GM21529 (cell line): ENCODE results near the gene BAIAP2L1.

ENCODE experiments used
- ATAC-seq: cut with Tn5 transposase; IDR thresholded peaks from one replicate; pipeline ENCODE4 v1.9.1; 2021; ENCODE audit not compliant: unreplicated experiment

BAIAP2L1 gene

DNA sequence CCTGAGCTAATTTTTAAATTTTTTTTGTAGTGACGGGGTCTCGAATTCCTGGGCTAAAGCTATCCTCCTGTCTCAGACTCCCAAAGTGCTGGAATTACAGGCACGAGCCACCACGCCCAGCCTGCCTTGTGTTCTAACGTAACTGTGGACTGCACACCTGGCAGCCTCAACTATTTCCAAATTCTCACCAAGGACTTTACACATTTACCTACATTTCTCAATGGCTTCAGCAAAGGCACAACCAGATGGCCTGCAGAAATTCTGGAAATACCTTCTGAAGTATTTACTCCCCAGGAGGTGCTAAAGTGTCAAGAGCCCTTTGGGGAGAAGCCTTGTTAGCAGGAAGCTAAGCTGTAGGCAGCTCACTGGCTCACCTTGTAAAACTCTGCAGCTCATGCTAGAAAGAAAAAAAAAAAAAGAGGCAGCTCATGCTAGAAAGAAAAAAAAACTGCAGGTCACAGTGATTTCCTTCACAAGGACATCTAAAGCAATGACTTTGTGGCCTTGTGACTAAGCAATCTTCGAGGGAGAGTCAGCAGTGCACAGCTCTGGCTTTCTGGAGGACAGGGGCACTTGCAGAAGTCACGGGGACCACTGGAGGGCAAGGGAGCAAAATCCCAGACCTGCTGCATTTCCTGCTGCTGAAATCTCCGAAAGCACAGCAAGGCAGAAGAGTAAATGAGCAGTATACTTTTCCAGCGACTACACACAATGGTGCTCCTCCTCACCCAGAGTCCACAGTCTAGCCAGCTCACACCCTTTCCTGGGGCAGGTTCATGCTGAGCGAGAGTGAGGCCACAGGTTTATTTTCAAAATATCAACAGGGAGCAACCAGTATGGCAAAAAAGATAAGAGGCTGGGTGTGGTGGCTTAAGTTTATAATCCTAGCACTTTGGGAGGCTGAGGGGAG lies 40.4 kb downstream of the BAIAP2L1 start:
- no peak for ATAC-seq

DNA sequence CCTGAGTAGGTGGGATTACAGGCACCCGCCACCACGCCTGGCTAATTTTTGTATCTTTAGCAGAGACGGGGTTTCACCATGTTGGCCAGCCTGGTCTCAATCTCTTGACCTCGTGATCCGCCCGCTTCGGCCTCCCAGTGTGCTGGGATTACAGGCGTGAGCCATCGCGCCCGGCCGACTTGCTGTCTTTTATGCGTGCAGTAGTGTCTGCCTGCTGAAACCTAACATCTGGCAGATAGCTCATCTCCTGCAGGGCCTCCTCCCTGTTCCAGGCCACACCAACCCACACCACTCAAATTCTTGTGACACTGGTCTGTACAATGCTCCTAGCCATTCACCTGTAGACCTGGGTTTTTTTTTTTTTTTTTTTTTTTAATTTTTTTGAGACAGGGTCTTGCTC lies 41.5 kb downstream of the BAIAP2L1 start:
- ATAC-seq = no peak

DNA sequence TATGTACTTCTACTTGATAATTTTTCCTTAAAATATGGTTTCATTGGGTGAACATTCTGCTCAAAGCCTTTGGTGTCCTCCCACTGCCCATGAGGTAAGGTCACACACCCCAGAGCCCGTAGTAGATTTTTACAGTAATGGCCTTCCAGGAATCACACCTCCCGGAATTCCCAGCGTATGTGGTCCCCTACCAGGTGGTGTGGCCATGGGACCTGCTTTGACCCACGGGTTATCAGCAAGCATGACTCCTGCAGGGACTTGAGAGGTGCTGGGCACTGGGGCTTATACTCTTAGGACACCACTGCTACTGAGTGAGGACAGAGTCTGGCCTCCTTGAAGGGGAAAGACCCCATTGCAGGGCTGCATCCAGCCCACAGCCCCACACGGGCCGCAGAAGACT lies 42.2 kb downstream of the BAIAP2L1 start:
- ATAC-seq = no peak

DNA sequence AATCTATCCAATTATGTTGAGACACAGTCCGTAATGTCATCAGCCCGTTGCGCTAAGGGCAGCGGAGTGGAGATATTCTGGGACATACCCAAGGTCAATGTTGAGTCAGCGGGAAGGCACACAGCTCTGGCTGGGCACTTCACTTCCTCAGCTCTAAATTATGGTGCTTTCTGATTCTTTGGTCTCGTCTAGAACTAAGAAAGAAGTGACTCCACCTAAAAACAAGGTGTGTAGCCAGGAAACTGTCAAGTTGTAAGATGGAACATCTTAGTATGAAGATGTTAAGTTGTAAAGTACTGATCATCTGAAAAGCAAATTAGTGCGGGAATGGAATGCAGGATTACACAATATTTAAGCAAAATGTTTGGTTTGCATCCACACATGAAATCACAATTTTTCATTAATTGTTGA lies 43.1 kb downstream of the BAIAP2L1 start:
- no peak for ATAC-seq

DNA sequence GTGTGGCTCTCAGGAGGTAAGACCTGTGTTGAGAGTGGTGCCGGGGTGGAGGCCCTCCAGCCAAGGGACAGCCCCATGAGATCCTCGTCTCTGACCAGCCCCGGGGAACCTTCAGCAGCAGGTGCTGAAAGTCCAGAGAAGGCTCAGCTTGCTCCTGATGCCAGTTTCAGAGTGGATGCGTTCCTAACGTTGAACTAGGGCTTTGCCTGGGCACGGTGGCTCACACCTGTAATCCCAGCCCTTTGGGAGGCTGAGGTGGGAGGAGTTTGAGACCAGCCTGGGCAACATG lies 45.7 kb downstream of the BAIAP2L1 start:
- no peak for ATAC-seq

DNA sequence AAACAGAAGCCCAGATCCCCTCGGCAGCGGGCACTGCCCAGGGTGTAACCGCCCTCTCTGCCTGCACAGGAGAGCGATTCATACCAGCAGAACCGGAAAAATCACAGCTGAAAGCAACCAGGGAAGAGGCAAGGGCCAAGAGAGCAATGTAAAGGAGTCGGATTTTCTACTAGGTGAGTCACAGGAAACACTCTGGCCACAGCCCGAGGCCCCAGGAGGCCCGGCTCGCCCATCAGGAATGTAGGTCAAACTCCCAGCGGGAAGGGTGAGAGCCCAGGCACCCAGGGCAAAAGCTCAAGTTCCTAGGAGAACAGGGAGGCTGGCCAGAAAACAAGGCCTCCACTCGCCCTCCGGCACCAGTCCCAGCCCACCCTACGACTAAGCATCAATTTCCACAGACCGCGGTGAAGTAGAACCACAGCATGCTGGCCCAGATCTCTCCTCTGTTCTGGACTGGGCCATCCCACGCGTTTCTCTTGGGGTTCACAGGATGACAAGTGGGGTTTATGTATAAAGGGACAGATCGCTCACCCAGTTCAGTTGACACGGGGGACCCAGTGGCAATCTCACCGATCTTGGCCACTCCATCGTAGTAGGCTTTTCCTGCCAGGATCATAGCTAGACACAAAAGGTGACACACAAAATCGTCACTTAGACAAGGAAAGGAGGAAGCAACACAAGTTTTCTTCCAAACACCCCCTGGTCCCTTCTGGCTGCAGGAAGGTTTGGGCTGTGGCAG lies 46.2 kb downstream of the BAIAP2L1 start:
- ATAC-seq = no peak

DNA sequence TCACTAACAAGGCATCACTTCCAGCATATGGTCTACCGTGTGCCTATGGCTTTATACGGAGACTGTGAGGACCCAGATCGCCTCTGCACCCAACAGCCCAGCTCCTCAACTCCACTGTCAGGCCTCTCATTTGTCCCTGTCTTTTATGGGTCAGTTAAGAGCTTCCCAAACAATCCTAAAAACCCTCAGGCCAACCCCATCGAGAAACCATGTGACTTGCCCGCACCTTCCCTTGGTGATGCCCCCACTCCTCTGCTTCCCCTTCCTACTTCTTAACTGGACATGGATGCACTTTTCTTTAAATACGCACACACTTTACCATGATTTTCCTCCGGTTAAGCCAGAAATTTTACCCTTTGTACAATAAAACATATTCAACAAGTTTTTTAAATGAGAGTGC lies 46.8 kb downstream of the BAIAP2L1 start:
- ATAC-seq = no peak

DNA sequence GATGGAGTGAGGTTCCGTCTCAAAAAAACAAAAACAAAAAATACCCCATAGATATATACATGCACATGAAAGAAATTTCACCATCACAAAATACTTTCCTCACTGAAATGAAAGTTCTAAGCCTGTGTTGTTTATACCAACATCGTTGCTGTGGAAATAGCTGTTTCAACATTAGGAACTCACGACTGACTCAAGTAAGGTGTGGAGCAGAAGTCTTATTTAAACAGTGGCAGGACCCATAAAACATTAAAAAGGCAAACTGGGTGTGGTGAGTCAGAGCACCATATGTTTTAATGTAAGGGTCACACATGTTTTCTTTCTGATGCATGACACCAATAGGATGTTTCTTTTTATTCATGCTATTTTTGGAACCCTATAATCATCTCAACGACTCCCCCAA lies 48.3 kb downstream of the BAIAP2L1 start:
- no peak for ATAC-seq

DNA sequence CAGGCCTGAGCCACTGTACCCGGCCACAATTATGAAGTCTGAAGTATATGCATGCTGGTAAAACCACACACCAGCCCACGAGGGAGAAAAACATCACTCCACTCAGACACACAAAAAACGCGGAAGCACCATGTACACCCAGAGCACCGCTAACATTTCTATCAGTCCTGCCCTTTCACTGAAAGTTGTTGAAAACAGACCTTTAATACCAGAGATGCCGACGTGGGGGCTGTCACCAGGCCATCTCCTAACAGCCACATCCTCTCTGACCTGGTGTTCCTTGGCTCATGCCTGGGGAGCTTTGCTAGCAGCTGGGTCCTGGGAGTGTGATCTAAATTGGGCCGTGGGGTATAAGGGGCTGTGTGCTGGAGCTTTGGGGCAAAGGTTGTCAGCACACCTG lies 49.8 kb downstream of the BAIAP2L1 start:
- no peak for ATAC-seq

DNA sequence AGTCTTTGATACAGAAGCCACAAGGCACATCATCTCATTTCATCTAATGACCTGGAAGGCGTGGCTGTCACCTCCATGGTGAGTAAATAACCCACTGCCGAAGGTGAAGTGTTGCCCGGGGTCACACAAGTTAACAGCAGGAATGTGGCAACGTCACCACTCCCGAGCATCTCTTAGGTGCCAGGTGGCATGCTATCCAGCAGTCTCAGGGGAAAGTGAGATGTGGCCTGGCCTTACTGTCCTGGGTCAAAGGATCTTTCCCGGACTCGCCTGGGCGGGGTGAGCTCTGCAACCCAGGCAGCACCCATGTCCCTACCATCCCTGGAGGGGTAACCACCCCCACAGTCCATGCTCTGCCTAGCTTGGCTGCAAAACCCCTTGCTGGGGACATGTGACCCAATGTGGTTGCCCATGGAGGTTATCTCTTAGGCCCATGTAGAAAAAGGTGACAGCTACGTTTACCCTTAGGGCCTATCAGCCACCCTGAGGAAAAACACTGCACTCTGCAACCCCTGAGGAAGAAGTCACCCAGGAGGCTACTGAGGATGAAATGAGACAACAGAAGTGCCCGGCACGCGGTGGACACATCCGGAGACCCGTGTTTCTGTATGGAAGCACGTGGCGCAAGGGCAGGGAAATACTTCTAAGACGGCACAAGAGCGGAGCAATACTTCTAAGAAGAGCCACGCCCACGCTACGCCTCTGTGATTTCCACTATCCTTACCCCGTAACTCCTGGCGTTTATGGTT lies 52.0 kb downstream of the BAIAP2L1 start:
- no peak for ATAC-seq

DNA sequence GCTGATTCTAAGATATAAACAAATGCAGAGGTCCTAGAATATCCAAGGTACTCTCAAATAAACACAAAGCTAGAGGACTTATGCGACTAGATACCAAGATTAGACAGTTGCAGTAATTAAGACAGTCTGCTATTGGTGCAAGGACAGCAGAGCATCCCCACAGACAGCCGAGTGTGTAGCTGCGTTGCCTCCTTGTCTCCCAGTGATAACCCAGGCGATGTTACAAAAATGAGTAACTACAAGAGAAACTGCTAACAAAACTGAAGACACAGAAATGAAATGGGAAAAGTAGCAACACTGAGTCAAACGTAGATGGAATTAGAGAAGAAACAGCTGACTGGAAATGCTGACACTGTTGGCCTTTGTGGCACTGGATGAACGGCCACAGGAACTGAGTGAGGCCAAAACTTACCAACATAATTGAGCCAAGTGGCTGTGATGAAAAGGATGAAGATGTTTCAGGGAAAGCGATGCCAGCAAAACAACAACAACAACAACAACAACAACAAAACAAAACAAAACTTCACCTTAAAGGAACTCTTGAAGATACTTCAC lies 54.3 kb downstream of the BAIAP2L1 start:
- no peak for ATAC-seq

DNA sequence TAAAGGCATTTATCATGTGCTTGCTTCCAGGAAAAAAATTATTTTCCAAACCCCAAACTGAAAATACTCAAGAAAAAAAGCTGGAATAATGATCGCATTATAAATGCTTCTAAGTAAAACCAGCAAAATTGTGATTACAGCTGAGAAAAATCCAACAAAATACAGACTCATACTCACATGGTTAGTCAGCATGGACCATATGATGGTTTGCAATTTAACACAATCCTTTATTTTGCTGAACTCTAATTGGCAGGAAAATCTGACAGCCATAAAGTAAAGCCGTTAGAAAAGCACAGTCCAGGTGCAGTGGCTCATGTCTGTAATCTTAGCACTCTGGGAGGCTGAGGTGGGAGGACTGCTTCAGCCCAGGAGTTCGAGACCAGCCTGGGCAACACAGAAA lies 59.8 kb downstream of the BAIAP2L1 start:
- no peak for ATAC-seq

DNA sequence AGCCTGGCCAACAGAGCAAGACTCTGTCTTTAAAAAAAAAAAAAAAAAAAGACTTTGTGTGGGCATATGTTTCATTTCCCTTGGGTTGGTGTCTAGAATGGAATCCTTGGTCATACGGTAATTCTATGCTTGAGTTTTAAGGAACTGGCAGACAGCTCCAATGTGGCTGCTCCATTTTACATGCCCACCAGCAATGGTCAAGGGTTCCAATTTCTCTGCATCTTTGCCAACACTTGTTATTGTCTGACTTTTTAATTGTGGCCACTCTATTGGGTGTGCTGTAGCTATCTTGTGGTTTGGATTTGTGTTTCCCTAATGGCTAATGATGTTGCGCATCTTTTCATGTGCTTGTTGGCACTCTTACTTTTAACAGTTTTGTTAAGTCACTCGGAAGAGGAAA lies 61.8 kb downstream of the BAIAP2L1 start:
- ATAC-seq = no peak

DNA sequence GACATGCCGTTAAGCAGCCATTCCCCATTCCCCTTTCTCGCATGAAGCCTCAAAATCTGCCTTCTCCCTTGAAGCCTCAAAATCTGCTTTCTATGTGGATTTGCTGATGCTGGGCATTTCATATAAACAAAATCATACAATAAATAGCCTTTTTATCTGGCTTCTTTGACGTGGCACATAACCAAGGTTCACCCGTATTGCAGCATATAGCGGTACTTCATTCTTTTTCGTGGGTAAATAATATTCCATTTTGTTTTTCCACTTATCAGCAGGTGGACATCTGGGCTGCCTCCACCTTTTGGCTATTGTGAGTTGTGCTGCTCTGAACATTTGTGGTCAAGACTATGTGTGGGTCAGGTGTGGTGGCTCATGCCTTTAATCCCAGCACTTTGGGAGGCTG lies 62.4 kb downstream of the BAIAP2L1 start:
- ATAC-seq = no peak

DNA sequence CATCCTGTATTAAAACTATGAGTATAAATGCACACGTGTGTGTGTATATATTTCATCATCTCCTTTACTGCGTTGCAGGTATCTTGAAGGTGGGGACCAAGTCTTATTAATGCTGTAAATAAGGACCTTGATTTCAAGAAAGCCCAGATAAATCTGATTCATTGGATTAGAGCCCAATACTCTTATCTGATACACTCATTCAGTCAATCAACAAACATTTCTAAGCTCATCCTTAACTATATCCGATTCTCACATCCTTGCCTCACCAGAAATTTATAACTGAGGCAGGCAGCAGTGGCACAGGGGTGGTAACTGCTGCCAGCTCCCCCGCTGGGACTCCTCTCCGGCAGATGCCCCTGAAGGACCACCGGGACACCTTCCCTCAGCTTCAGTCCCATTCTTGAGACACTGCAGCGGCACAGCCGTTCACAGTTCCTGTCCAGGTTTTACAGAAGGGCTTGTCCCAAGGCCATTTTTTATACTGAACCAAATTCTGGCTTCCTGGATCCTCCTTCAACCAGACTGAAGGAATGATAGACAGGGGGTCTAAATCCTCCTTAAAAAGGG lies 65.4 kb downstream of the BAIAP2L1 start:
- no peak for ATAC-seq

DNA sequence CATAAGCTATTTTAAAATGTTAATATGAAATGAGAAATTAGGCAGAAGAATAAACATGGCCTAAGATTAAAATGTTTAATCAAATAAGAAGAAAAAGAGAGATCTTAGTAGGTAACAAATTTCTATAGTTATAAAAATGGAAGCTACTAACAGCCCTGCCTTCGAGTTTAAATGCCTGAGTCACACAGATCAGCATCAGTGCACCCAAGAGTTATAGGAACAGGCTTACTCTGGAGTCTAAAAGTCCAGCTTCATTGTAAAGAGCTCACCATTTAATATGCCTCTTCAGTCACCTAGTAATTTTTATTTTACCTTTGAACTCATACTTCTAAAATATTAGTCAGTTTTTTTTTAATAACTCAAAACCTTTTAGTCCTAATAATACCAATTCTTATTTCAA lies 66.8 kb downstream of the BAIAP2L1 start:
- no peak for ATAC-seq

DNA sequence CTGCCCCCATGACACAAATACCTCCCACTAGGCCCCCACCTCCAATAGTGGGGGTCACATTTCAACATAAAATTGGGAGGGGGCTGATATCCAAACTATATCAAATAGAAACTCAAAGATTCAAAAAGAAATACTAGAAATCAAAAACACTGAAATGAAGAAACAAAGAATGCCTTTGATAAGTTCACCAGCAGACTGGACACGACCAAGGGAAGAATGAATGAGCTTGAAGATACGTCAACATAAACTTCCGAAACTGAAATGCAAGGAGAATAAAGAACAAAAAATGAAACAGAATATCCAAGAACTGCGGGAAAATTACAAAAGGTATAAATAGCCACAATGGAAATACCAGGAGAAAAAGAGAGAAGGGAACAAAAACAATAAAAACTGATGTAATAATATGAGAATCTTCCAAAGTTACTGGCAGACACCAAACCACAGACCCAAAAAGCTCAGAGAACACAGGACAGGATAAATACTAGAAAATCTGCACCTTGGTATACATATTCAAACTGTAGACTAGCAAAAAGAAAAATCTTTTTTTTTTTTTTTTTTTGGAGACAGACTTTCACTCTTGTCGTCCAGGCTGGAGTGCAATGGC lies 69.9 kb downstream of the BAIAP2L1 start:
- no peak for ATAC-seq

DNA sequence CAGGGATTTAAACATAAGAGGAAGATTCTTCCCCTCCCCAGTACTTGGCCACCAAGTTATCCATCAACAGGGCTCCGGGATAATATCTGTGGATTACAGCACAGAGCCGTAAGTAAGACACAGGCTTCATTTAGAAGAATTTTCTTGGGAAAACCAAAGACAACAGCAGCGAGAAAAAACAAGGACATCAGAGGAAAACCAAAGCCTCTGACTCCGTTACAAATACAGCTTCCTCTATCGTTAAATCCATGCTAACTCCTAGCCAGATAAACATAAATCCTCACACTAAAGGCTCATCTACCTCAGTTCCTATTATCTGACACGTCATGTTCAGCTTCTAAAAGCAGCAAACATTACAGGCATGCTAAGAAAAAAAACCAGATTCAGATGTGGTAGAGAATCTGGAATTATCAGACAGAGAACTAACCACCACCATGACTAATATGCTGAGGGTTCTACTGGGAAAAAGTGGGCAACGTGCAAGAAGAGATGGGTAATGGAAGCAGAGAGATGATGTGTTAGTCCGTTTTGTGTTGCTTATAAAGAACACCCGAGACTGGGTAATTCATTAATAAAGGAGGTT lies 71.0 kb downstream of the BAIAP2L1 start:
- no peak for ATAC-seq

DNA sequence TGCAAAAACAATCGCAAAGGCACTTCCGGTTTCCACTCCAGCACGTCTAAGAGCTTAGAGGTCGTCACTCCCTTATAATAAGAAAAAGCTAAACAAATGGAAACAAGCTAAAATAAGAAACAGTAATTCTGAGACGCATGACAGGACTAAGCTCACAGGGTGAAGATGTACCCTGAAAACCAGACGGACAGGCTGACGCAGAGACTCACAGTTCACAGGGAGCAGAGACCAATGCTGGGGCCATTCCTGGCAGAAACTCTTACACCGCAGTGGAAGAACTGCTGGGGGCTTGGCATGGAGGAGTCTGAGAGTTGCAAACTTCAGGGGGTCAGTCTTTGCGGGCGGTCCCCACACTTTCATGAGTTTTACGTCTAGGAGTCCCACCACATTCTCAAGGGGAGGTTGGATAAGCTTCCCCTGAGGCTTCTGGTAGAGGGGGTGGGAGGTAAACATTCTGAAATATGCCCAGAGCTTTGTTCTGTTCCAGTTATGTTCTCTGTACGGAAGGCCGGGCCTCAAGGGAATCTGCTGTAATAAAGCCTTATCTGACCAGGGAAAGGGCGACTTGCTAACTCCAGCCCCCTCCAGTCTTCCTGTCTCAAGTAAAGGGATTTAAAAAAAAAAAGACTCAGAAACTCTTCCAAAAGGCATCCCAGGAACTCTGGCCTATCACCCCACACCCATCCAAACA lies 71.6 kb downstream of the BAIAP2L1 start:
- no peak for ATAC-seq

DNA sequence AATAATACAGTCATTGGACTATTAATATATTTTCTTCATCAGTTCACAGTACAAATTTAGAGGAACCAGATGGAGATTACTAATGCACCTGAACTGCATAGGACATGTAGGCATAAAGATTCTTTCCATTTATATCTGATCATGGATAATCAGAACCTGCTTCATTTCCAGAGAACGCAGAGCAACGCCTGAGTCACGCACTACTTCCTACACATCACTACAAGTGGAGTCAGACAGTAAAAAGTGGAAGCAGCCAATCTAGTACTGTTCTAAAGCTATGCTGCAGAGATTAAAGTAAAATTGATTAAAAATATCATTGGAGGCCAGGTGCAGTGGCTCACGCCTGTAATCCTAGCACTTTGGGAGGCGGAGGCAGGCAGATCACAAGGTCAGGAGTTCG lies 76.1 kb downstream of the BAIAP2L1 start:
- ATAC-seq = no peak
